GM10266 (cell line): ENCODE measurements around the gene SLC30A10.
"Not testable (repeated sequence)": the region's sequence is repeated elsewhere in the genome, so short reads cannot be mapped to it uniquely, and the experiment has no call there.

Experiments
- DNase-seq: peaks from one replicate; pipeline ENCODE4 v3.0.0; 2012; ENCODE audit errors: extremely low spot score
- TF ChIP-seq, protein P1 (sequence below): IDR thresholded peaks from 2 replicates; pipeline ENCODE4 v1.5.1; 2012; ENCODE audit warnings: mild to moderate bottlenecking, low read depth; ENCODE audit not compliant: control insufficient read depth, insufficient read depth; ENCODE audit errors: missing control alignments

SLC30A10 gene

DNA sequence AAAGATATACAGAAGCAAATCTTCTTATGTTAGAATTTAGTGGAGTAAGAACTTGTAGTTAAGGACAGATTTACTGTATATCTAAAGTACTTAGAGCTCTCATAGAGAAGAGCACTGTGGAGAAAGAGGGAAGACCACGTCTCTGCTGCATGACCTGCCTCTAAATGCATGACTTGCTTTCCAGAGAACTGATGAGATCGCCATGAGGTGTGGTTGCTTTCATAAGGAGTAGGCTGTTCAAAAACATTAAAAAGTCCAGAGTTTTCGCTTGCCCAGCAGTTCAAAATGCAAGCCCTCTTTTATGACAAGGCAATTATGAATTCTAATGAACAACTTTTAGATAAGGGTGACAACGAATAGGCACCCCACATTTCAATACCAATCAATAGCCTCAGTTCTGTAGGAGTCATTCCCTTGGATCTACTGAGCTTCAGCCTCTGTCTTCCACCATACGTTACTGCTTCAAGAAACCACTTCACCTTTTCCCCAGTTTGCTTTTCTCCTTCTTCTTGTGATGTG, 24.9 kb downstream of the SLC30A10 start:
- no peak for DNase-seq
- TF ChIP-seq, protein P1, sequence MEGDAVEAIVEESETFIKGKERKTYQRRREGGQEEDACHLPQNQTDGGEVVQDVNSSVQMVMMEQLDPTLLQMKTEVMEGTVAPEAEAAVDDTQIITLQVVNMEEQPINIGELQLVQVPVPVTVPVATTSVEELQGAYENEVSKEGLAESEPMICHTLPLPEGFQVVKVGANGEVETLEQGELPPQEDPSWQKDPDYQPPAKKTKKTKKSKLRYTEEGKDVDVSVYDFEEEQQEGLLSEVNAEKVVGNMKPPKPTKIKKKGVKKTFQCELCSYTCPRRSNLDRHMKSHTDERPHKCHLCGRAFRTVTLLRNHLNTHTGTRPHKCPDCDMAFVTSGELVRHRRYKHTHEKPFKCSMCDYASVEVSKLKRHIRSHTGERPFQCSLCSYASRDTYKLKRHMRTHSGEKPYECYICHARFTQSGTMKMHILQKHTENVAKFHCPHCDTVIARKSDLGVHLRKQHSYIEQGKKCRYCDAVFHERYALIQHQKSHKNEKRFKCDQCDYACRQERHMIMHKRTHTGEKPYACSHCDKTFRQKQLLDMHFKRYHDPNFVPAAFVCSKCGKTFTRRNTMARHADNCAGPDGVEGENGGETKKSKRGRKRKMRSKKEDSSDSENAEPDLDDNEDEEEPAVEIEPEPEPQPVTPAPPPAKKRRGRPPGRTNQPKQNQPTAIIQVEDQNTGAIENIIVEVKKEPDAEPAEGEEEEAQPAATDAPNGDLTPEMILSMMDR, result no peak

DNA sequence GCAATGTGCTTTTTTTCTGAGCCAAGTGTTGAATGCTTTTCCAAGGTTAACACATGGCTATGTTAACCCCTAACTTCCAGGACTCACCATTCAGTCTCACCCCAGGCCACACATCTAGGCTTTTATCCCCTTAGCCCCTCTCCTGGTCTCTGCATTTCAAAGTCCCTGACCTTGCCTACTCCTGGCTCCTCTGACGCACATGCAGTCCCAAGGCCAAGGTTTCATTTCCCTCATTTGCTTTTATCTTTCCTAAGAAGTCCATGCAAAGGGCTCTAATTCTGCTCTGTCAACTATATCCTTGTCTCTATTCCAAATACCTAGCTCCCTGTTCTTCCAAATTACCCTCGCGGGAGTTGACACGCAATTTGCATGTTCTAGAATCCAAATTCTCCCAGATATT, 25.4 kb downstream of the SLC30A10 start:
- DNase-seq, result no peak
- TF ChIP-seq, protein P1, result no peak

DNA sequence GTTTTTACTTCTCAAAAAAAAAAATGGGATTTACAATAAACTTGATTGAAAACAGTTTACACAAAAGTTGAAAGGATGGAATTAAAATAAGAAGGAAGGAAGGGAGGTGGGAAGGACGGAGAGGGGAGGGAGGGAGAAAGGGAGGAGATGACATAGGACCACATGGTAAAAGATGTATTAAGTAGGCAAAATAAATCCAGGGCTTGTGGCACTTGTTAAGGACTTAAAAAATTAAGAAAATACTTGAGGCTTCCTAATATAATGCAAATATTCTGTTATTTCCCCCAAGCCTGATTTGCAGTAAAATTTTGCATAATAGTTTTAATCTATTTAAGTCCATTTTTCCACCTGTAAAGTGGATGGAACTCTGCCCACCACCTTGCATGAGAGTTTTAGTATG, 27.5 kb downstream of the SLC30A10 start:
- DNase-seq, result no peak
- TF ChIP-seq, protein P1, result no peak

DNA sequence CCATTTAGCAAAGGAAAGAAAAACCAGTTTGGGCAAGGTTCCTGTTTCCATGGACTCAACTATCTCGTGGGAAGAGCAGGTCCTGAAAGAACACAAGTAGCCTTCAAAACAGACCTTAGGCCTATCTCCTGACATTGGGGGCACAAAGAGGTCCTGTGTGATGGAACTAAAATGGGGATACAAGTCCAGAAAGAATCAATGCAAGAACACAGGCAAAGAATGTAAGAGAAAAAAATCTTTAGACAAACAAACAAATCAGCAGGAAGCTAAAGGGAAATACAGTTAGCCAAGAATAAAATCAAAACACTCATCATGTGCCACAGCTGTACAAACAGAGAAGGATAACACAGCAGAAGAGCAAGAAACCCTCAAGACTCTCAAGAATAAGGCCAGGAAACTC, 28.2 kb downstream of the SLC30A10 start:
- TF ChIP-seq, protein P1, result no peak
- no peak for DNase-seq

DNA sequence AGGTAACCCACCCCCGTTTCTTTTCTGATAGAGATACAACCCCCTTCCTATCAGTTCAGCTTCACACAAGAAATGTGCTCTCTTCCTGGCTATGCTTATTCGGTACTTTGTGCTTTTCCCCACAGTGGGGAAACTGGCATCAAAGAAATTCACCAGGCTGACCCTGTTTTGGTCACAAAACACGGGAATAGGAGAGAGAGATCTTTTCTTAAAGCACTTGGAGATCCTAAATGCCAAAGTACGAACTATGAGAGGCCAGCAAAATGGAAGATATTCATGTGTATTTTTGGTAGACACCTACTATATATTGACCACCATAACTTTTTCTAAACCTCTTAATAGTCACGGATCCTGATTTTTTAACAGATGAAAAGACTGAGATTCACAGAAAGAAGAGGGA, 30.0 kb downstream of the SLC30A10 start:
- DNase-seq, result no peak
- TF ChIP-seq, protein P1, result no peak

DNA sequence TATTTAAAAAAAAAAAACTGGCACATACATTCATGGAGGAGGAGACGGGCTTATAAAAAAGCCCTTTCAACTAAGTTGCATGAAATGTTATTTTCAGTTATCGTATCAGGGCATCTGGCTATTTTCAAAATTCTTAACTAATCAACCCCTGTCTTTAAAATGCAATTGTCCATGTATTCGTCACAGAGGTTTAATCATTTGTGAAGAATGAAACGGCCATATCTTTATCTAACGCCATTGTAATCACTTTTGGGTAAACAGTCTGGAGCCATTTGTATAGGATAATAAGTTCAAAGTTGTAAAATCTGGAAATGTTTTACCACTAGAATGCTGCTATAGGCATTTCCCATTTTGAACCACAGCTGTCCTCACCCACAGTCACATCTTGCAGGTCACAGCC, 30.4 kb downstream of the SLC30A10 start:
- TF ChIP-seq, protein P1, result no peak
- DNase-seq, result no peak

DNA sequence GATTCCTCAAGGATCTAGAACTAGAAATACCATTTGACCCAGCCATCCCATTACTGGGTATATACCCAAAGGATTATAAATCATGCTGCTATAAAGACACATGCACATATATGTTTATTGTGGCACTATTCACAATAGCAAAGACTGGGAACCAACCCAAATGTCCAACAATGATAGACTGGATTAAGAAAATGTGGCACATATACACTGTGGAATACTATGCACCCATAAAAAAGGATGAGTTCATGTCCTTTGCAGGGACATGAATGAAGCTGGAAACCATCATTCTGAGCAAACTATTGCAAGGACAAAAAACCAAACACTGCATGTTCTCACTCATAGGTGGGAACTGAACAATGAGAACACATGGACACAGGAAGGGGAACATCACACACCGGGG, 36.1 kb downstream of the SLC30A10 start:
- DNase-seq, result not testable (repeated sequence)

DNA sequence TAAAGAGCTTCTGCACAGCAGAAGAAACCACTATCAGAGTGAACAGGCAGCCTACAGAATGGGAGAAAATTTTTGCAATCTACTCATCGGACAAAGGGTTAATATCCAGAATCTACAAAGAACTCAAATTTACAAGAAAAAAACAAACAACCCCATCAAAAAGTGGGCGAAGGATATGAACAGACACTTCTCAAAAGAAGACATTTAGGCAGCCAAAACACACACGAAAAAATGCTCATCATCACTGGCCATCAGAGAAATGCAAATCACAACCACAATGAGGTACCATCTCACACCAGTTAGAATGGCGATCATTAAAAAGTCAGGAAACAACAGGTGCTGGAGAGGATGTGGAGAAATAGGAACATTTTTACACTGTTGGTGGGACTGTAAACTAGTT, 36.5 kb downstream of the SLC30A10 start:
- DNase-seq, result not testable (repeated sequence)

DNA sequence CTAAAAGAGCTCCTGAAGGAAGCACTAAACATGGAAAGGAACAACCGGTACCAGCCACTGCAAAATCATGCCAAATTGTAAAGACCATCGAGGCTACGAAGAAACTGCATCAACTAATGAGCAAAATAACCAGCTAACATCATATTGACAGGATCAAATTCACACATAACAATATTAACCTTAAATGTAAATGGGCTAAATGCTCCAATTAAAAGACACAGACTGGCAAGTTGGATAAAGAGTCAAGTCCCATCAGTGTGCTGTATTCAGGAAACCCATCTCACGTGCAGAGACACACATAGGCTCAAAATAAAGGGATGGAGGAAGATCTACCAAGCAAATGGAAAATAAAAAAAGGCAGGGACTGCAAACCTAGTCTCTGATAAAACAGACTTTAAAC, 39.7 kb downstream of the SLC30A10 start:
- not testable (repeated sequence) for DNase-seq
